OCI-M2 (cell line): Measurements from ENCODE around the gene UCK2.
"Not testable (repeated sequence)": the region's sequence is repeated elsewhere in the genome, so short reads cannot be mapped to it uniquely, and the experiment has no call there.

Source experiments
- DNase-seq: peaks from one replicate; lab custom pipeline; 2025; ENCODE audit not compliant: unreplicated experiment; lab: John Stamatoyannopoulos, UW

UCK2 gene

GRCh38 chr1:165827268-165828102 is at the start of gene UCK2:
TSS of gene UCK2 (plus strand) at chr1:165827614. CDS start at chr1:165827834, 220 bp downstream.
- no peak for DNase-seq

- not testable (repeated sequence) for DNase-seq
Measured at GRCh38 chr1:165778197-165778596, 49.2 kb upstream of the UCK2 start.

- DNase-seq = not testable (repeated sequence)
Measured at GRCh38 chr1:165783519-165783918, 43.9 kb upstream of the UCK2 start.

GRCh38 chr1:165787741-165788140 is 39.7 kb upstream of the UCK2 start:
- DNase-seq = no peak

- no peak for DNase-seq
Measured at GRCh38 chr1:165793951-165794350, 33.5 kb upstream of the UCK2 start.

- no peak for DNase-seq
Measured at GRCh38 chr1:165795894-165796293, 31.5 kb upstream of the UCK2 start.

DNA sequence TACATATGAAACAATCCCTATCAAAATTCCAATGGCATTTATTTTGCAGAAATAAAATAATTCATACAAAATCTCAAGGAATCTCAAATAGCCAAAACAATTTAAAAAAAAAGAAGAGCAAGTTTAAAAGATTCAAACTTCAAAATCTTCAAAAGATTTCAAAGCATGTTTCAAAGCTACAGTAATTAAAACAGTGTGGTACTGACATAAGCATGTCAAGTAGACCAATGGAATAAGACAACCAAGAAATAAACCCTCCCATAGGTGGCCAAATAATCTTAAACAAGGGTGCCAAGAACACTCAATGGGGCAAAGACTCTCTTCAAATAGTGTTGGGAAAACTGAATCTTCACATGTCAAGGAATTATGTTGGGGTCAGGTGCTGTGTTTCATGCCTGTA is 28.0 kb upstream of the UCK2 start:
- no peak for DNase-seq

DNA sequence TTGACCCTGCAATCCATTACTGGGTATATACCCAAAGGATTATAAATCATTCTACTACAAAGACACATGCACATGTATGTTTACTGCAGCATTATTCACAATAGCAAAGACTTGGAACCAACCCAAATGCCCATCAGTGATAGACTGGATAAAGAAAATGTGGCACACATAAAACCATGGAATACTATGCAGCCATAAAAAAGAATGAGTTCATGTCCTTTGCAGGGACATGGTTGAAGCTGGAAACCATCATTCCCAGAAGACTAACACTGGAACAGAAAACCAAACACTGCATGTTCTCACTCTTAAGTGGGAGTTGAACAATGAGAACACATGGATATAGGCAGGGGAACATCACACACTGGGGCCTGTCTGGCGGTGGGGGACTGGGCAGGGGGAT is 22.9 kb upstream of the UCK2 start:
- DNase-seq = not testable (repeated sequence)

GRCh38 chr1:165807613-165808012 is 19.8 kb upstream of the UCK2 start:
- no peak for DNase-seq

DNA sequence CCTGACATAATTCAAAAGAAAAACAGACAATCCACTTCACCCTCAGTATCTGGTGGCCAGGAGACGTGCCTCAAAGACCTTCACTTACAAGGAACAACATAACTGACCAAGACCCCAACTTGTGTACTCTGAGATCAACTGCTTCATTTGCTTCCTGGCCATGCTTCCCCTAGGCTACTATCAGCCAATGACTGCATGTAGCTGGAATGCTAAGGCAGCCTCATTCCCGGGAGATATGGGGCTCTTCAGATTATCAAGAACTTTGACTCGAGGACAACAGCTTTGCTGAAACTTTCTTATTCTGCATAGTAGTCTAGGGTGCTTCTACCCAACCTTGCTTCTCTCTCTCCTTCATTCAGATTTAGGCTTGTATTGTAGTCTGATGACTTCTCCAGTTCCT is 11.7 kb upstream of the UCK2 start:
- DNase-seq = no peak

DNA sequence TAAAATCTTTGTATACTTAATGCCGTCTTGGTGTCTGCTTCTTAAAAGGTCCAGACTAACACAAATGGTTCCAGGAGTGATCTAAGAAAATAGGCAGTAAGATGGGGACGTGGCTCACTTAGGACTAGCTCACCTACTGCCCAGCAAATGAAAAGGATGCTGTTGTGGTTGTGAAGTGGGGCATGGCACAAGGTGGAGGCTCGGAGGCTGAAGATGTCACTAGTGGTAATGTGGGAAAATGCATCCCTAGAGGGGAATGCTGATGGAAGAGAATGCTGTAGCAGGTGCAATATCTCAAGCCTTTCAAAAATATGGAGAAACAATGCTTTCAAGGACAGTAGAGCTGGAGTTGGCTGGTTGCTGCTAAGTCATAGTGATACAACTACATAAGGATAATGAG is 11.3 kb upstream of the UCK2 start:
- no peak for DNase-seq

- DNase-seq = peak; percentile 38
Measured at GRCh38 chr1:165816826-165817497, 10.5 kb upstream of the UCK2 start.

DNA sequence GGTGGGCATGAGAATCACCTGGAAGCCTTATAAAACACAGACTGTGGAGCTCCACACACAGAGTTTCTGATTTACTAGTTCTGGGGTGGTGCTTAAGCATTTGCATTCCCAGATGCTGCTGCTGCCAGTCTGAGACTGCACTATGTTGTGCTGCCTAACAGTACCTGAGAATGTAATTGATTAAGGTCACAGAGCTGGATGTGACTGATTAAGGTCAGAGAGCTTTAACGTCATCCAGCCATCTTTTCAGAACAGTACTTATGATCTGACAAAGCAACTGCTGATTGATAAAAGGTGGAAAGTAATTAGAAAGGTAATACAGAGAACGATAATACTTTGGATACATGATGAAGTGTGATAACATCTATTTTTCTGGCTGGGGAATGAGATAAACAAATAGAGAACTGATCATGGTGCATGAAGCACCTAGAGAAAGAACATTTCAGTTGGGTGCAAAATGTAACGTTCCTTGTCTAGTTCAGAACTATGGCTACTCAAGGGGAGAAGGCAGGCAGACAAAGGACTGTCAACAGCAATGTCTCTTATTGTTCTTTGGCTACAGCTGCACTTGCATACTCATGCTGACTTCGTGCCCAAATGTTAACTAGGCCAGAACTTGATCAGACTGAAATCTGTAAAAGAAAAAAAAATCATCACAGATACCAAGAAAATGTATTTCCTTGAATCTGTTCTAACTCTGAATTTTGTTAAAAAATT is 3.7 kb upstream of the UCK2 start:
- DNase-seq = no peak

DNA sequence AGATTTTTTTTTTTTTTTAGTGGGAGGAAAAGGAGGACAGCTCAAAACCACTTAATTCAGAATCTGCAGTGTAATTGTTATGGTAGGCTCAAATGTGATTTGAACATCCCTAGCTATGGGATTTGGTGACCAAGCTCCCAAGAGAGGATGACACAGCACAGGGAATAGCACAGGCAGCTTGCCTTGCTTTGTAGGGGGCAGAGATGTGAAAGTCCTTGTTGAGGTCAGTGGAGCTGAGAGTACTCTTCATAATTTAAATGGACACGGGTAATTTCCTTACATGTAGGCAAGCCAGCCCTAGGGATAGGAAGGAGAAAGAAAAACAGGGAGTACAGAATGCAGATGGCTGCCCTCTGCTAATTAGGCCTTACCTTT is 3.2 kb upstream of the UCK2 start:
- no peak for DNase-seq

- DNase-seq = no peak
Measured at GRCh38 chr1:165826565-165827267, 698 bp upstream of the UCK2 start.

GRCh38 chr1:165828103-165828668 is 772 bp downstream of the UCK2 start:
- no peak for DNase-seq

DNA sequence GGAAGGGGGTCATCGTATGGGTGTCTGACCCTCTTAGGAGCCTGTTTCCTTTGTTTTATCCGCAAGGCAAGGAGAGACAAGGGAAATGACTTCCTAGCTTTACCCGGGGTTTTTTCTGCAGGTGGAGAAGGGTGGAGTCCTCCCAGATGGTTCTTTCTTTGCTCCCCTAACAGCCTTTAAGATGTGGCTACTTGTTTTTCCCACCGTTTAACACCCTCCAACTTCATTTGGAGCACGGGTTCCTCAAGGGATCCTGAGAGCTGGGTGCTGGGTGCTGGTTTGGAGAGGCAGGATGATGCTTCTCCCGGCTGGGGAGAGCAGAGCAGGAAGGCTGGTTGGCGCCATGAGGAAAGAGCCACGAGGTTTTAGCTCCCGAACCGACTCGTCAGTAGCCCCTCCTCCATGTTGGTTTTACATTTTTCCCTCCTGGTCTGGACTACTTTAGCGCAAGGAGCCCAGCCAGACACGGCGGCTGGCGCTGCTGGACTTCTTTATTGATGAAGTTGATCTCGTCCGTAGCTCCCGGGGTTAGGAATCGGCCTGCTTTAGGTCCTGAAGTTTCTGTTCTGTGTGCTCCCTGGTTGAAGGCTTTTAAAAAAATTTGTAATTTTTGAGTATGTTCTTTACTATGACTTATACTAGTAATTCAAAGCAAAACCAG is 1.4 kb downstream of the UCK2 start:
- no peak for DNase-seq

DNA sequence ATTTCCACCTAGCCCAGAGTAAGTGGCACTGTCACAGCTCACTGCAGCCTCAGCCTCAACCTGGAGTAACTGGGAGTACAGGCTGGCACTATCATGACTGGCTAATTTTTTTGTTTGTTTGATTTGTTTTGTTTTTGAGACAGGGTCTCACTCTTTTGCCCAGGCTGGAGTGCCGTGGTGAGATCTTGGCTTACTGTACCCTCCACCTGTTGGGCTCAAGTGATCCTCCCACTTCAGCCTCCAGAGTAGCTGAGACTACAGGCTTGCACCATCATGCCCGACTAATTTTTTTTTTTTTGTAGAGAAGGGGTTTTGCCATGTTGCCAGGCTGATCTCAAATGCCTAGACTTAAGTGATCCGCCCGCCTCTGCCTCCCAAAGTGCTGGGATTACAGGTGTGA is 2.5 kb downstream of the UCK2 start:
- no peak for DNase-seq

- DNase-seq = no peak
Measured at GRCh38 chr1:165831146-165831545, 3.7 kb downstream of the UCK2 start.

DNA sequence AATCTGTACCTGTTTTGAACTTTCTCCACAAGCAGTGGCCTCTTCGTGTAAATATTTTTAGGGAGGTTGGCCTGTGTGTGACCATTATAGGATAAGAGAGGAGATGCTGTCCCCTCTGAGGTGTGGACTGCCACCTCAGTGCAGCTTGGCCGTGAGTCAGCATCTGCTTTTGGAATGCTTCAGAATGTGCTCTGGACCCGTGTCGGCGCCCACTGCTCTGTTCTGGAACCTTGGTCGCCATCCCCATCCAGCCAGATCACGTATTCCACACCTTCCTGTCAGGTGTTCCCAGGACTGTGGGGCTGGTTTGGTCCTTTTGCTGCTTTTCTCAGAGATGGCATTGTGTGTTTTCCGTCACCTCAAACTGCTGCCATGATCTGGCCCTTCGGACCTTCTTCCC is 5.5 kb downstream of the UCK2 start:
- no peak for DNase-seq
